Activated CD4-positive, alpha-beta T cell treated with anti-CD3 and anti-CD28 coated beads, Interleukin-2, Interleukin-4, amounts not matched to agents 100 ng/mL and 50 ng/mL, durations not matched to agents 16 hours and 8 hours (primary cell): ENCODE data around the gene PGM1.

Experiments used
- DNase-seq: peaks from one replicate; pipeline ENCODE4 v3.0.0-alpha.2; 2020; ENCODE audit warnings: low spot score

Gene PGM1

DNA sequence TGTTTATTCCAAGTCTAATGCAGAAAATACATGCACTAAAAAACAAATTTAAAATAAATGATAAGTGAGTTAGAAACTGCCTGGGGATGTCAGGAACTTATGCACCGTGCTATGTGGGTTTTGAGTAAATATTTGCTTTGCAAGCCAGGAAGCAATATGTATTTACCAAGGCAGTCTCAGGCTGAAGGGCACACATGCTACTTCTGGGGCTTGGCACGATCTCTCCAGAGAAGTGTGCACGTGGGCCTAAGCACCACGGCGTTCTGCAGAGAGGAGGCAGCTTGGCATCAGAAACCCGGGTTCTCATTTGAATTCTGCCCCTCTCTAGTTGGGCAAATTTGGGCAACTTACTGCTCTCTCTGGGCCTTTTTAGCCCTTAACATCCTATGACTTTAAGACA, 108.0 kb downstream of the PGM1 start:
- no peak for DNase-seq

DNA sequence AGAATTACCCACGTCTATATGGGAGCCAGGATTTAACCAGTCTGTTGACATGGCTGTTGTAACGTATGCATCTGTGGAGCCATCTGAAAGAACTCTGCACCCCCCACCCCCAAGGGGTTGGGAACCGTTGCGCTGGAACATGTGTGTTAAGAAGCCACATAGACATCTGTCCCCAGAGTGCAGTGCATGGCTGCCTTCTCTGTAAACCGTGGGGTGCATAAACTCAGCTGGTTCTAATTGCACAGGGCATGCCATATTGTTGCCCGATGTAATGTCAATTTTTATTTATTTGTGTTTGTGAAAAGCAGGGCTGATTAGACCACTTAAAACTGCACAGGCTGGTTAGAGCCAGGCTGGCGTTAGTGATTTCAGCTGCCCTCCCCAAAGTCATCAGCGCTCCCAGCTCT, 110.5 kb downstream of the PGM1 start:
- DNase-seq = no peak

DNA sequence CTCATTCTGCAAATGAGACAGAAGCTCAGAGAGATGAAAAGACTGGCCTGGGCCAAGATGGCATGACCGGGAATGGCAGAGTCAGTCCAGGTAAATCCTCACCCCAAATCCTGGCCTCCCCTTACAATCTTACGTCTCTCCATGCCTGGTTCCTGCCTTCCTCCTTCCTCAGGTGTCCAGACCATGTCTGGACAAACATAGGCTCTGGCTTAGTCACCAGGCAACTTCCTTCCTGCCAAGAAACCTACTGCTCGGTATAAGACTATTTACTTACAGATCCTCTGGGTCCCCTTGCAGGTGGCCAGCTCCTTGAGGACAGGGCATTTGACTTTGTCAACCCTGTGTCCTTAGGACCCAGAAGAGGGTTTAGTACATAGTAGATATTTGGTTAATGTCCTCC, 111.2 kb downstream of the PGM1 start:
- DNase-seq = no peak

DNA sequence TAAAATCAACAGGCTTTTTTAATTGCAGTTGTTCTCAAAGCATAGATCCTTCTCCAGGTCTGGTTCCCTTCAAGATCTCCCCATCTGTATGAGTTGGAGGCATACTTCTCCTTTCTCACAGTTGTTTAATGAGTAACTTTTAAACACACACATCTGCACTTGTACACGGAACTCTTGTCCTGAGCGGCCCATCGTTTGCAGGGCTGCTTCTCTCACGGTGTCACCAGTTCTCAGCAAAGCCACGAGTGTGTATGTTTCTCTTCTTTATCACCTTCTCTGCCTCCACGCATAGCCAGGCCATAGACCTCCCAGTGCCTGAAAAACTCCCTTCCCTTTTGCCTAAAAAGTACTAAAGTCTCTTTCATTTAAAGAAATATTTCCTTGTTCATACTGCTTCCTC, 111.9 kb downstream of the PGM1 start:
- no peak for DNase-seq

DNA sequence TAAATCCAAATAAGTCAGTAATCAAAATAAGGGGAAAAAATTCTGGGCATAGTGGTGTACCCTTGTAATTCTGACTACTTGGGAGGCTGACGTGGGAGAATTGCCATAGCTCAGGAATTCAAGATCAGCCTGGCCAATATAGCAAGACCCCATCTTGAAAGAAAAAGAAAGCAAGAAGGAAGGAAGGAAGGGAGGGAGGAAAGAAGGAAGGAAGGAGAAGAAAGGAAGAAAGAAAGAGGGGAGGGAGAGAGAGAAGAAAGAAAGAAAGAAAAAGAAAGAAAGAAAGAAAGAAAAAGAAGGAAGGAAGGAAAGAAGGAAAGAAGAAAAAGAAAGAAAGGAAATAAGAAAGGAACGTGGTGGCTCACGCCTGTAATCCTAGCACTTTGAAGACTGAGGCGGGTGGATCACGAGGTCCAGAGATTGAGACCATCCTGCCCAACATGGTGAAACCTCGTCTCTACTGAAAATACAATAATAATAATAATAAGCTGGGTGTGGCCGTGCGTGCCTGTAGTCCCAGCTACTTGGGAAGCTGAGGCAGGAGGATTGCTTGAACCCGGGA, 116.1 kb downstream of the PGM1 start:
- DNase-seq = no peak
